ENCODE measurements around the gene FOXO1.

Gene FOXO1

GRCh38 chr13:40578055-40578454, 88.4 kb downstream of the FOXO1 start:
- DNase-seq (ENCODE audit: low spot score): no peak

- no peak for DNase-seq (ENCODE audit: low spot score)
Observed at GRCh38 chr13:40576369-40576768, 90.1 kb downstream of the FOXO1 start.

DNA sequence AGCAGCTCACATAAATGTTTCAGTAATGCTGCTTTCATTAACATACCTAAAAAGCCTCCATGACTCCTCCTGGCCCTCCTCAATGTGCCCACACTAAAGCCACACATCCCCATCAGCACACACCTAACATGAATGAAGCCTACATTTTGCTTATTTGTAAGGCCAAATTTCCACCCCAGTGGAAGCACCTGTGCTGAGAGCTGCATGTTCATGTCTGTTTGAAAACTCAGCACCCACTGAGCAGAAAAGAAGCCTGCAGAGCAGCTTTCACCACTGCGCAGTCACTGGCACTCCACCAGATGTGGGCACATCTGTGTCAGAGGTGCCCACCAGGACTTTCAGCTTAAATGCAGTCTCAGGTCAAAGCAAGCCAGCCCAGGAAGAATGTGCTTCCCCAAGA, 93.5 kb downstream of the FOXO1 start:
- no peak for DNase-seq (ENCODE audit: low spot score)

DNA sequence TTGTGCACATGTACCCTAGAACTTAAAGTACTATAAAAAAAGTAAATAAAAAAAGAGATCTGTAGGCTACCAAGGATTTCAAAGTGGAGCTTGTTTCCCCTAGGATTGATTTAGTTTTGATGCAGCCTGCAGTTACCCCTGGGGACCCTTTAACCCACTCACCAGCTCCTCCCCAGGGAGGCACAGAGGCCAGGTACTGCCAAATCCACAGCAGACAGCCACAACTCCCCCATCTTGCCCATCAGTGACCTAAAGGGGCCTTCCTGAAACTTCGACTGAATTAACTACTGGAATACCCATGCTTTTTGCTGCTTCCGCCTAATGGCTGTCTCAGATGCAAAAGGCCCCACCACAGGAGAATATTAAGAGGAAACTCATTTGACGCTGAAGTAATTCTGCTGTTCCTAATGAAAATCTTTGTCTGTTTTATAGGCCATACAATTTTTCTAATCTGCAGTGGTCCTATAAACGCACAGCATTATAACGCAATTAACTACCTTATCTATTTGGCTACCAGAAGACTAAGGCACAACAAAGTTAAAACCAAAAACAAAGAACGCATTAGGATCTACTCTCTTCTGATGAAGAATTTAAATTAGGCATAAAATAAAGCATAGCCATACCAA, 95.0 kb downstream of the FOXO1 start:
- no peak for DNase-seq (ENCODE audit: low spot score)

DNA sequence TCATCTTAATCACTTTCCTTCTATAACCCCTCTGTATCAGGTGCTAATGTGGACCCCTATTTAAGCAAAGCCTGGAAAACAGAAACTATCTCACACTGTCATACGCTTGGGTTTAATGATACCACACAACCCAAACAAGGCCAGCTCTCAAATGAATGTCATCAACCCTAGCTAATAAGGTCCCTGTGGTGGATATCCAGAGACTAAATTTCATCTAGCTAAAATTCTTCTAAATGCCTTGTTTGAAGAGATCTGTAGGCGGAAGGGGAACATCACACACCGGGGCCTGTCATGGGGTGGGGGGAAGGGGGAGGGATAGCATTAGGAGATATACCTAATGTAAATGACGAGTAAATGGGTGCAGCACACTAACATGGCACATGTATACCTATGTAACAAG, 95.5 kb downstream of the FOXO1 start:
- DNase-seq (ENCODE audit: low spot score): no peak

GRCh38 chr13:40569024-40569350, 97.5 kb downstream of the FOXO1 start:
- no peak for DNase-seq (ENCODE audit: low spot score)

GRCh38 chr13:40568246-40569023, 98.0 kb downstream of the FOXO1 start:
- DNase-seq (ENCODE audit: low spot score): no peak

- no peak for DNase-seq (ENCODE audit: low spot score)
Observed at GRCh38 chr13:40566811-40567210, 99.6 kb downstream of the FOXO1 start.

DNA sequence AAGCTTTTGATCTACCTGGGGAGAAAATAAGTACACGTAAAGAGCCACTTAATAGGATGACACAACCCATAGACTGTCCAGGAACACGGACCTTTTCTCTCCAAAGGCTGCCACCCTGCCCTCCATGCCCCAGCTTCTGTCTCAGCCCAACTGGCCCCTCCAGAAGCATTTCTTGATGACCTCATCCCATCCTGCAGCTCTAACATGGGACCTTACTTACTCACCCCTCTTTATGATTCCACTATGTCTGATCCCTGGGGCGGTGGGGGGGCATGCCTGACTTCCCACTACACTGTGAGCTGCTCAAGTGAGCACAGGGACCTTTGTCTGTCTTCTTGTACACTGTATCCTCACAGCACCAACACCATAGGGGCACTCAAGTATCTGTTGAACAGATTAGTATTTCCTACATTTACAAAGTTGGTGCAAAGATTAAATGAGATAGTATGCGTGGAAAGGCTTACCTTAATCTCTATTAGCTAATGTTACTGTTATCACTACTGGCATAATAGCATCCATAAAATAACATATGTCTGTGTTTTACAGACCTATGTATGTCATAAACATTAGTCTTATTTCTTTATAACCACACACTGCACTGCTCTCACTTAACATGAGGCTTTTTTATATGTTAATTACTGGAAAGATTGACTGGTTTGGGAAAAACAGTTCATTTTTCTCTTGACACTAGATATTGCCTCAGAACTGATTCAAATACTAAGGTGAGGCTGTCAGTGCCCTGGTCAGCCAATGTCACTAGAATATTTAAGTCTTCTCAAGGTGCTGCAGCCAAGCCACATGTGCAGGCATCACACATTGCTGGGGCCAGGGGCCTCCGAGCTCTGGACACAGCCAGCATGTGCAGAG, 100.9 kb downstream of the FOXO1 start:
- no peak for DNase-seq (ENCODE audit: low spot score)

DNA sequence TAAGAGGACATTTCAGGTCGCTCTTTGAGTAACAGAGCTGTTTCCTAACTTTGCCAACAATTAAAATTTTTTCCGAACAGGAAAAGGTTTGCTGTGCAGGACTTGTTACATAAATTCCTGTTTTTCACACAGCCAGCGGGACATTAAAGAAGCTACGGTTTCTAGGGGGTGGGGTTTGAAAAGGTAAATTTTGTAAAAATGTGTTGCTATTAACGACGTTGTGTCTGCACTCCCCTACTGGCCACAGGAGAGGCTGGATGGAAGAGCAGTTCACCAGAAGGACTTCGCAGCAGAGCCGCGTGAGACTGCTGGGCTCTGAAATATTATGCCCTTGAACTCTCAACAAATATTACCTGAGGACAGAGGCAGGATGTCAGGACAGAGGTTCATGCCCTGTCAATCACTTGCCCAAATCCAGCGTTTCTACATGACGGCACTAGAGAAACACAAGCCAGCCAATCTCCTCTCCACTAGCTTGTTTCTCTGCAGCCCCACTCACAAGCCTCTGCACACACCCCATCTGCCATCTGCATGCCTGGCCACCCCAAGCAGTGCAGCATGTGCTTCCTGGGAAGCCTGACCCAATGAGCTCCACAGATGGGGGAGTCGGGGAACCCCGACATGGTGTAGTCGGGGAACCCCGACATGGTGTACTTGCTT, 102.0 kb downstream of the FOXO1 start:
- DNase-seq (ENCODE audit: low spot score): no peak

GRCh38 chr13:40563350-40564125, 102.9 kb downstream of the FOXO1 start:
- DNase-seq (ENCODE audit: low spot score): no peak

DNA sequence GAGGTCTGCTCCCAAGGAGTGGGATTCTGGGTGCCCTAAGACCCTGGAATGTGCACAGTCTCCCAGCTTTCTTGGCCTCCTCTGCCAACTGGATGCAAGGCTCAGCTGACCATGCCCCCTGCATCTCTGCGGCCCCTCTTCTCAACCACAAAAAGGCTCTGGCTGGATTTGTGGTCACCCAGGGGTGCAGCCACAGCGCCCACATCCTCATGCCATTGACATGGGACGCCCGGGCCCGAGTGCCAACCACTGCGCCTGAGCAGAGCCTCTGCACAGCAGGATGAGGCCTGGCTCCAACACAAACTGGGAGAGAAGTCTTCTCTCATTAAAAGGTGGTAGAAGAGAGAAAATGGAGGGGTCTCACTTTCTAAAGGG, 103.5 kb downstream of the FOXO1 start:
- no peak for DNase-seq (ENCODE audit: low spot score)

DNA sequence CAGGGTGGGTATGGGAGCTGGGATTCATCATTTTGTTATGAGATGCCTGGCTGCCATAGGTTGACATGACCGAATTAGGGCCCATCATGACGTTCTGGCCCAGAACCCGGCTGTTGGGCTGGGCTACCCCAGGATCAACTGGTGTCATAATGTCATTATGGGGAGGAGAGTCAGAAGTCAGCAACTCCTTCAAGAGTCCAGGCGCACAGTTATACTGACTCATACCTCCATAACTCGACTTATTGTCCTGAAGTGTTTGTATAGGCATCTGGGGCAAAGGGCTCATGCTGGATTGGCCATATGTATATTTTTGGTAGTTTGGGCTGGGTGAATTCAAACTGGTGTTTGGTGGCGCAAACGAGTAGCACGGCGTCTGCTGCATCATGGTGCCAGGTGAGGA, 106.5 kb downstream of the FOXO1 start:
- DNase-seq (ENCODE audit: low spot score): no peak

GRCh38 chr13:40558656-40559055, 107.8 kb downstream of the FOXO1 start:
- DNase-seq (ENCODE audit: low spot score): no peak

GRCh38 chr13:40556453-40556852, 110.0 kb downstream of the FOXO1 start:
- DNase-seq (ENCODE audit: low spot score): no peak

DNA sequence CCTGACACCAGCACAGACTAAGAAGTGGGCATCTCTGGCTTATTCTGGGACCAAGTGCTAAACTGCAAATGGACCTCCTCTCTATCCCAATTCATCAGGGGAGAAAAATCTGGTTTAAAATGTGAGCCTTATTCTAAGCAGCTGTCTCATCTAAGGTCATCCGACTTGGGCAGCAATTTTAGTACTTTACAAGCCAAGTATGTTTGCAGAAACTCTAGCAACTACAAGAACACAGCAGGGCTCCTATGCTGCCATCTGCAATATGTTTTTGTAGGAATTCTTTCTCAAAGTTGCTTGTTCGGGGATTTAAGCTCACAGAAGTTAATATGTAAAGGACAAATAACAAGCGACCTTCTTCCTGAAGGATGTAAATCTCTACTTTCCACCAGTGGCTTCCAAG, 113.1 kb downstream of the FOXO1 start:
- no peak for DNase-seq (ENCODE audit: low spot score)

DNA sequence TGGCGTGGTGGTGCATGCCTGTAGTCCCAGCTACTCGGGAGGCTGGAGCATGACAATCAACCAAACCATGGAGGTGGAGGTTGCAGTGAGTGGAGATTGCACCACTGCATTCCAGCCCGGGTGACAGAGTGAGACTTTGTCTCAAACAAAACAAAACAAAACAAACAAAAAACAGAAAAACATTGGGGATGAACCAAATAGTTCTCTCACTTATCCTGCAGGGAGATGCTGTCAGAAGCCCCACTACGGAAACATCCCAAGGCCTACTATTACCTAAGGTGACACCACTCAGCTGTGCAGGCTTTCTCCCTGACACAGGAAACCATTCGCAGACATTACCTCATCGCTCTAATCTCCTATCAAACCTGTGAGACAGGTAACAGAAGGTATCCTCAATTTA, 113.5 kb downstream of the FOXO1 start:
- no peak for DNase-seq (ENCODE audit: low spot score)

DNA sequence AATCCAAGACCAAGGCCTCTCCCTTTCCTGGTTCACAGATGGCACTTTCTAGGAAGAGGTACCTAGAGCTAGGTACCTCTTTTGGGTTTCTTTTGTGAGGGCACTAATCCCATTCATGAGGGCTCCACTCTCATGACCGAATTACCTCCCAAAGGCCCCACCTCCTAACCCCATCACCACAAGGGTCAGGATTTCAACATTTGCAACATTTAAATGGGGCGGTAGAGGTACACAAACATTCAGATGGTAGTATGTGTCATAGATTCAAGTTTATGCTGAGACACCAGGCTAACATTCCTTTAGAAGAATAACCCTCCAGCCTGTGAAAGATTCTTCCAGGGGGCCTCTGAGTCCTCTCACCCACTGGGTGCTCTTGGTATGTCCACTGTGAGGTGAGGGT, 116.3 kb downstream of the FOXO1 start:
- no peak for DNase-seq (ENCODE audit: low spot score)

GRCh38 chr13:40549500-40550094, 116.8 kb downstream of the FOXO1 start:
- DNase-seq (ENCODE audit: low spot score): no peak

DNA sequence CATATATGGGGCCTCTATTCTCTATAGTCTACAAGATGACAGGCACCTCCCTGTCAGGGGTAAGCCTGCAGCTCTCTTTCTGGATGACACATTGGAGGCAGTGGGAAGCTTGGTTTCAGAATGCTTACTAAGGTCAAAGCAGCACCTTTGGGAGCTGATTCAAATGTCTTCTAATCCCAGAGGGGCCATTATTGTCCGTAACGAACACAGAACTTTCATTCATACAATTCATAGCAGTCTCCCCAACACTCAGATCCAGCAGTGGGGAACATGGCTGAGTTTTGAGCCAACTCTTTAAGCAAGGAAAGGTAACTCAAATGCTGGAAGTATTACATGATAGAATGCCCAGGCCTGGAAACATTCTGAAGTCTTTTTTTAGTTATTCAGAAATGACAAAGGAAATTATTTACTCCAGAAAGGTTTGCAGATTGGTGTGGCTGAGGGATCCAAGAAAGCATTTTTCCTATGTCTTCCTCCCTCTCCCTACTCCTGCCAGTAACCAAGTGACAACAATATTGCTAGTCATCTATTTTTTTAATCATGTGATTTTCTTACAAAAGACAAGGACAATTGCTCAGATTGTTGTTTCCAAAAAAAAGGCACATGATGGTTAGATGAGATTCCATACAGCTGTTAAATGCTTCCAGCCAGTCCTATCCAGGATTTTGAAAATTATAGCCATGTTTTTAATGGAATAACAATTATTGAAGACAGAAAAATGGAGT, 118.7 kb downstream of the FOXO1 start:
- DNase-seq (ENCODE audit: low spot score): peak; percentile 82

- DNase-seq (ENCODE audit: low spot score): no peak
Observed at GRCh38 chr13:40546047-40546446, 120.4 kb downstream of the FOXO1 start.

Measured in COLO829 (cell line).